ENCODE measurements around the gene UEVLD.

DNA sequence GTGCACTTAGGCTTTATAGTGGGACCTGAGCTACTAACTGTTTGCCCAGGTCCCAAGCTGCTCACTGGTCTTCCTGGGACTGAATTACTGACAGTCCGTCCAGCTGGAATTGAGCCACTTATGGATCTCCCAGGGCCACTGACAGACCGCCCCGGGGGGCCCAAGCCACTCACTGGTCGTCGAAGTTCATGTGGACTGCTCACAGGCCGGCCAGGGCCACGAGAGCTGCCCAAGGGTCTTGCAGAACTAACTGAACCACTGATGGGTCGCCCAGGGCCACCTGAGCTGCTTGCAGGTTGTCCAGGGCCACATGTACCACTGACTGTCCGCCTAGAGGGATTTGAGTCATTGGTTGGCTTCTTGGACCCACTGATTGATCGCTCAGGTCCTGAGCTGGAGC, 26.1 kb upstream of the UEVLD start:
- TF ChIP-seq, protein P1, sequence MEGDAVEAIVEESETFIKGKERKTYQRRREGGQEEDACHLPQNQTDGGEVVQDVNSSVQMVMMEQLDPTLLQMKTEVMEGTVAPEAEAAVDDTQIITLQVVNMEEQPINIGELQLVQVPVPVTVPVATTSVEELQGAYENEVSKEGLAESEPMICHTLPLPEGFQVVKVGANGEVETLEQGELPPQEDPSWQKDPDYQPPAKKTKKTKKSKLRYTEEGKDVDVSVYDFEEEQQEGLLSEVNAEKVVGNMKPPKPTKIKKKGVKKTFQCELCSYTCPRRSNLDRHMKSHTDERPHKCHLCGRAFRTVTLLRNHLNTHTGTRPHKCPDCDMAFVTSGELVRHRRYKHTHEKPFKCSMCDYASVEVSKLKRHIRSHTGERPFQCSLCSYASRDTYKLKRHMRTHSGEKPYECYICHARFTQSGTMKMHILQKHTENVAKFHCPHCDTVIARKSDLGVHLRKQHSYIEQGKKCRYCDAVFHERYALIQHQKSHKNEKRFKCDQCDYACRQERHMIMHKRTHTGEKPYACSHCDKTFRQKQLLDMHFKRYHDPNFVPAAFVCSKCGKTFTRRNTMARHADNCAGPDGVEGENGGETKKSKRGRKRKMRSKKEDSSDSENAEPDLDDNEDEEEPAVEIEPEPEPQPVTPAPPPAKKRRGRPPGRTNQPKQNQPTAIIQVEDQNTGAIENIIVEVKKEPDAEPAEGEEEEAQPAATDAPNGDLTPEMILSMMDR (IDR thresholded peaks at IDR 0.05; ENCODE audit: low read length): no peak
- no peak for TF ChIP-seq EZH2 (IDR thresholded peaks at IDR 0.05; ENCODE audit: borderline replicate concordance, low read length)
